GM12878 (cell line): ENCODE data around the gene CHIC2. TPM values are rescaled to one million over a fixed set of nuclear protein-coding genes. Genes with fewer than 3 reads are reported as not detected.

ENCODE experiments used
- ATAC-seq: fragments of 200-7000 bp; cut with Tn5 transposase; 3 replicates; pipeline ENCODE4 v1.9.1; 2020; ENCODE audit warnings: mild to moderate bottlenecking, moderate library complexity
- BruUV-seq: library from RNA; stranded (reverse); fragments of 400-500 nt; replicated peaks from 2 replicates; lab custom pipeline; 2021; lab: Mats Ljungman, UMichigan
- CTCF ChIA-PET: fragments of 300-600 bp; sonication (Branson Sonifier 250); formaldehyde crosslinking; extraction: SDS; loops from one replicate; lab custom pipeline; 2021; ENCODE audit warnings: inconsistent platforms; lab: Yijun Ruan, JAX
- POLR2A ChIA-PET: fragments of 350-600 bp; formaldehyde crosslinking; extraction: SDS; loops from one replicate; lab custom pipeline; 2021; ENCODE audit warnings: inconsistent platforms; lab: Charles Lee
- RAD21 ChIA-PET: fragments of 300-600 bp; sonication (Branson Sonifier 250); formaldehyde crosslinking; loops from one replicate; lab custom pipeline; 2023; ENCODE audit warnings: antibody characterized with exemption; ENCODE audit not compliant: unreplicated experiment; lab: Charles Lee
- SMC1A ChIA-PET: fragments of 300-600 bp; sonication (Branson Sonifier 250); formaldehyde crosslinking; loops from one replicate; lab custom pipeline; 2023; ENCODE audit not compliant: unreplicated experiment, uncharacterized antibody; lab: Charles Lee
- DNase-seq: peaks from one replicate; pipeline ENCODE4 v3.0.0-alpha.2; 2011; ENCODE audit warnings: low read depth, low spot score
- FAIRE-seq: peaks from 3 replicates; lab custom pipeline; 2011; peaks lifted over from hg19 to GRCh38; lab: Jason Lieb, UNC
- H2AFZ ChIP-seq: 2 replicates; pipeline ENCODE4 v1.6.0; 2011; ENCODE audit warnings: low read depth, low read length, control low read depth; ENCODE audit not compliant: control insufficient read depth
- H3K27ac ChIP-seq: 2 replicates; pipeline ENCODE4 v1.5.1; 2011; ENCODE audit warnings: control low read depth; ENCODE audit not compliant: control insufficient read depth, insufficient read depth
- H3K27me3 ChIP-seq, 2 experiments: replicated peaks in 1 of 2; 2 replicates each; pipeline versions ENCODE4 v1.6.0 to v1.6.1; 2011; ENCODE audit warnings: low read length in 1 of 2; ENCODE audit not compliant: control insufficient read depth in 2 of 2, insufficient read depth in 2 of 2
- H3K36me3 ChIP-seq, 2 experiments: 2 replicates each; pipeline ENCODE4 v1.5.1; 2011; ENCODE audit warnings: low read length in 1 of 2; ENCODE audit not compliant: control insufficient read depth in 2 of 2, insufficient read depth in 2 of 2
- H3K4me1 ChIP-seq: 2 replicates; pipeline ENCODE4 v1.6.1; 2011; ENCODE audit warnings: mild to moderate bottlenecking, low read length, moderate library complexity, mixed read lengths; ENCODE audit not compliant: control insufficient read depth, insufficient read depth
- H3K4me2 ChIP-seq: 2 replicates; pipeline ENCODE4 v1.6.0; 2011; ENCODE audit warnings: control low read depth; ENCODE audit not compliant: control insufficient read depth, insufficient read depth
- H3K4me3 ChIP-seq: fragments of 200-600 bp; sonication (generic); 2 replicates; pipeline ENCODE4 v1.5.1; 2016
- H3K79me2 ChIP-seq: 2 replicates; pipeline ENCODE4 v1.6.0; 2011; ENCODE audit warnings: low read length; ENCODE audit not compliant: control insufficient read depth, insufficient read depth
- H3K9ac ChIP-seq: 2 replicates; pipeline ENCODE4 v1.8.0; 2011; ENCODE audit warnings: low read length, control low read depth, mixed read lengths; ENCODE audit not compliant: control insufficient read depth, insufficient read depth
- H3K9me3 ChIP-seq: replicated peaks from 3 replicates; pipeline ENCODE4 v1.5.1; 2011; ENCODE audit warnings: mild to moderate bottlenecking, low read length; ENCODE audit not compliant: control insufficient read depth, insufficient read depth
- H4K20me1 ChIP-seq: 2 replicates; pipeline ENCODE4 v1.6.0; 2011; ENCODE audit not compliant: control insufficient read depth, insufficient read depth
- ATF7 ChIP-seq: fragments of 450-650 bp; IDR thresholded peaks from 2 replicates; pipeline ENCODE4 v1.6.1; 2016; ENCODE audit warnings: low read depth, mild to moderate bottlenecking
- CEBPB ChIP-seq, 2 experiments: fragments of 150-350 bp in 1 of 2; IDR thresholded peaks; 2 replicates each; pipeline ENCODE4 v1.6.1; 2012 to 2014; ENCODE audit warnings: low read depth in 2 of 2, low read length in 2 of 2, borderline replicate concordance in 1 of 2, inconsistent platforms in 1 of 2
- CHD2 ChIP-seq: IDR thresholded peaks from 2 replicates; pipeline ENCODE4 v1.6.1; 2011; ENCODE audit warnings: low read depth, low read length, improper control_type of control experiment, borderline replicate concordance
- CREM ChIP-seq: IDR thresholded peaks from 2 replicates; pipeline ENCODE4 v1.6.1; 2014; ENCODE audit warnings: antibody characterized with exemption, low read depth
- ELK1 ChIP-seq: IDR thresholded peaks from 2 replicates; pipeline ENCODE4 v1.6.1; 2012; ENCODE audit warnings: low read depth, low read length, improper control_type of control experiment
- MTA2 ChIP-seq: fragments of 450-650 bp; IDR thresholded peaks from 2 replicates; pipeline ENCODE4 v1.6.1; 2016; ENCODE audit warnings: low read depth, mild to moderate bottlenecking, moderate library complexity
- MYB ChIP-seq: fragments of 150-350 bp; IDR thresholded peaks from 2 replicates; pipeline ENCODE4 v1.6.1; 2014; ENCODE audit warnings: mild to moderate bottlenecking, low read depth, low read length, borderline replicate concordance
- POLR2AphosphoS2 ChIP-seq: IDR thresholded peaks from 2 replicates; pipeline ENCODE4 v1.6.1; 2011; ENCODE audit warnings: low read depth, mild to moderate bottlenecking, low read length, improper control_type of control experiment, moderate library complexity
- POLR2AphosphoS5 ChIP-seq: IDR thresholded peaks from 2 replicates; pipeline ENCODE4 v1.6.1; 2011; ENCODE audit warnings: mild to moderate bottlenecking, low read length, inconsistent platforms
- SIN3A ChIP-seq: IDR thresholded peaks from 2 replicates; pipeline ENCODE4 v1.6.1; 2012; ENCODE audit warnings: low read depth, low read length, improper control_type of control experiment
- SMAD1 ChIP-seq: fragments of 450-650 bp; IDR thresholded peaks from 2 replicates; pipeline ENCODE4 v1.6.1; 2018; ENCODE audit warnings: mild to moderate bottlenecking, low read depth; ENCODE audit not compliant: partially characterized antibody
- TCF3 ChIP-seq: IDR thresholded peaks from 2 replicates; pipeline ENCODE4 v1.6.1; 2012; ENCODE audit warnings: low read depth, mild to moderate bottlenecking, low read length, borderline replicate concordance; ENCODE audit not compliant: insufficient read depth
- TCF7 ChIP-seq: IDR thresholded peaks from 2 replicates; pipeline ENCODE4 v1.6.1; 2014; ENCODE audit warnings: antibody characterized with exemption, borderline replicate concordance
- ZNF24 ChIP-seq: fragments of 450-650 bp; IDR thresholded peaks from 2 replicates; pipeline ENCODE4 v1.6.1; 2017; ENCODE audit warnings: antibody characterized with exemption, mild to moderate bottlenecking
- WGBS: methylation state at CpG from one replicate; pipeline ENCODE4 v1.1.6; 2016; ENCODE audit warnings: low lambda C conversion rate; ENCODE audit not compliant: insufficient replicate concordance, insufficient coverage; ENCODE audit errors: missing lambda C conversion rate; 5-methylcytosine and 5-hydroxymethylcytosine counted together
- in situ Hi-C: fragments of 300-500 bp; cut with MboI; formaldehyde crosslinking; loops from 9 replicates; pipeline ENCODE4 v1.14.3; 2018; ENCODE audit warnings: mixed read lengths
- intact Hi-C: fragments of 100-400 bp; cut with micrococcal nuclease; formaldehyde crosslinking; loops from one replicate; pipeline ENCODE4 v1.14.2; 2022; ENCODE audit not compliant: unreplicated experiment
- polyA plus RNA-seq, 11 experiments: library from polyadenylated mRNA; depleted of rRNA in 4 of 11; unstranded in 6 of 11; stranded (reverse) in 5 of 11; fragments of >200 nt; fragmentation: Nextera tagmentation in 4 of 11; fragmentation: Illumina TruSeq in 1 of 11; extraction: Ambion mirVana in 4 of 11; extraction: Trizol in 1 of 11; gene quantifications; 1 replicate in 1 of 11; 2 replicates in 10 of 11; pipeline versions ENCODE4 v1.2.1 to v1.2.3, GENCODE V29; 2011 to 2016; ENCODE audit warnings: inconsistent platforms in 2 of 11, missing spikeins in 2 of 11, low read depth in 1 of 11
- total RNA-seq, 4 experiments: library from RNA; depleted of rRNA in 3 of 4; stranded (reverse); fragments of >200 nt in 3 of 4; fragmentation: Illumina TruSeq in 1 of 4; extraction: Trizol in 1 of 4; gene quantifications; 2 replicates each; pipeline versions ENCODE4 v1.2.1 to v1.2.3, GENCODE V29; 2013 to 2021
- TF ChIP-seq, protein P1 (sequence below): IDR thresholded peaks from 2 replicates; pipeline ENCODE4 v1.6.1; 2011; ENCODE audit warnings: low read depth, mild to moderate bottlenecking, low read length, moderate library complexity, borderline replicate concordance; ENCODE audit errors: extremely low read depth
- TF ChIP-seq, protein P2 (sequence below): fragments of 450-650 bp; formaldehyde crosslinking; IDR thresholded peaks from 2 replicates; pipeline ENCODE4 v1.4.0; 2022; ENCODE audit warnings: mild to moderate bottlenecking, moderate library complexity

Gene CHIC2
- total and polyA plus RNA-seq, 10 of the 15 experiments (the other 5 are each of a cell fraction or from before 2014, with no cell fraction given) = 0.80 to 24.4 (median 12.2) TPM

DNA sequence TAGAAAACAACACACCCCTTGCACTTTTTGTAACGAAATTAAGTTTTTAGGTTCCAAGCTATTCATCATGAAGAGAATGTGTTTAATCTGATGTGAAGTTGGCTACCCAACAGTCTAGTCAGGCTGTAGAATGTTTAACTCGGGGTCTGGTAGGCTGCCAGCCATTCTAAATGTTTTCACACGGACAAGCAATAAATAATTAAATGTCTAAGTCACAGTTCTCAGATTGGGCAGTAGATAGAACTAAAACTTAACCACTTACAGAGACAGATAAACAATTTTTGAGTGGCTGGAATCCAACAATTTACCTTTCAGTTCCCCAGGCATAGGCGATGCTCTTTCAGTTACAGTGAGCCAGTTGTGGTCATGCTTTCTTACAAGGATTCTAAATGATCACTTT, 66.5 kb downstream of the CHIC2 start:
- SMC1A ChIA-PET = no interaction called here
- POLR2A ChIA-PET = no interaction called here
- no TSS peak for BruUV-seq
- no peak for TF ChIP-seq TCF3
- TF ChIP-seq, protein P1, sequence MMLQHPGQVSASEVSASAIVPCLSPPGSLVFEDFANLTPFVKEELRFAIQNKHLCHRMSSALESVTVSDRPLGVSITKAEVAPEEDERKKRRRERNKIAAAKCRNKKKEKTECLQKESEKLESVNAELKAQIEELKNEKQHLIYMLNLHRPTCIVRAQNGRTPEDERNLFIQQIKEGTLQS = no peak
- TF ChIP-seq CHD2 = no peak
- TF ChIP-seq ZNF24 = no peak
- no peak for TF ChIP-seq MYB
- TF ChIP-seq TCF7 = no peak
- TF ChIP-seq CREM = no peak
- no peak for TF ChIP-seq POLR2AphosphoS2
- no peak for TF ChIP-seq ELK1
- TF ChIP-seq CEBPB (IDR thresholded peaks at IDR 0.05; ENCODE audit: borderline replicate concordance in 1 of 2, low read depth in 2 of 2, low read length in 2 of 2) = no peak
- TF ChIP-seq ATF7 = no peak
- TF ChIP-seq SIN3A = no peak
- TF ChIP-seq, protein P2, sequence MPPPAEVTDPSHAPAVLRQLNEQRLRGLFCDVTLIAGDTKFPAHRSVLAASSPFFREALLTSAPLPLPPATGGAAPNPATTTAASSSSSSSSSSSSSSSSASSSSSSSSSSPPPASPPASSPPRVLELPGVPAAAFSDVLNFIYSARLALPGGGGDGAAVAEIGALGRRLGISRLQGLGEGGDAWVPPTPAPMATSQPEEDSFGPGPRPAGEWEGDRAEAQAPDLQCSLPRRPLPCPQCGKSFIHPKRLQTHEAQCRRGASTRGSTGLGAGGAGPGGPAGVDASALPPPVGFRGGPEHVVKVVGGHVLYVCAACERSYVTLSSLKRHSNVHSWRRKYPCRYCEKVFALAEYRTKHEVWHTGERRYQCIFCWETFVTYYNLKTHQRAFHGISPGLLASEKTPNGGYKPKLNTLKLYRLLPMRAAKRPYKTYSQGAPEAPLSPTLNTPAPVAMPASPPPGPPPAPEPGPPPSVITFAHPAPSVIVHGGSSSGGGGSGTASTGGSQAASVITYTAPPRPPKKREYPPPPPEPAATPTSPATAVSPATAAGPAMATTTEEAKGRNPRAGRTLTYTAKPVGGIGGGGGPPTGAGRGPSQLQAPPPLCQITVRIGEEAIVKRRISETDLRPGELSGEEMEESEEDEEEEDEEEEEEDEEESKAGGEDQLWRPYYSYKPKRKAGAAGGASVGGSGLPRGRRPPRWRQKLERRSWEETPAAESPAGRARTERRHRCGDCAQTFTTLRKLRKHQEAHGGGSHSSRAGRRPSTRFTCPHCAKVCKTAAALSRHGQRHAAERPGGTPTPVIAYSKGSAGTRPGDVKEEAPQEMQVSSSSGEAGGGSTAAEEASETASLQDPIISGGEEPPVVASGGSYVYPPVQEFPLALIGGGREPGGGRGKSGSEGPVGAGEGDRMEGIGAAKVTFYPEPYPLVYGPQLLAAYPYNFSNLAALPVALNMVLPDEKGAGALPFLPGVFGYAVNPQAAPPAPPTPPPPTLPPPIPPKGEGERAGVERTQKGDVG (CRISPR knock-in tag) = no peak
- no peak for TF ChIP-seq SMAD1
- TF ChIP-seq POLR2AphosphoS5 = no peak
- no peak for TF ChIP-seq MTA2
- H3K4me3 ChIP-seq = no peak overlapping the region
- no peak overlapping the region for H3K27ac ChIP-seq
- no peak overlapping the region for H2AFZ ChIP-seq
- no peaks in the 10 kb centered on the region for H3K79me2 ChIP-seq
- no peak for DNase-seq
- in situ Hi-C loops = no loop called here
- H3K9me3 ChIP-seq = no peaks in the 10 kb centered on the region
- no peak for FAIRE-seq
- no peak overlapping the region for H3K9ac ChIP-seq
- H3K4me1 ChIP-seq = no peaks in the 10 kb centered on the region
- CTCF ChIA-PET = no interaction called here
- H3K4me2 ChIP-seq = no peak overlapping the region
- no peak for ATAC-seq
- RAD21 ChIA-PET = no interaction called here
- H3K27me3 ChIP-seq = no peaks in the 10 kb centered on the region
- H4K20me1 ChIP-seq = no peaks in the 10 kb centered on the region
- H3K36me3 ChIP-seq = peaks cover 0 to 3% of the 10 kb centered on the region in 2 experiments; a peak in 1 of 4 replicates
- intact Hi-C loops = no loop called here
- WGBS = 84% methylated on average over 4 of the region's 4 CpGs
